K562 (cell line): ENCODE results near the gene PGAP2. TPM values are rescaled to one million over a fixed set of nuclear protein-coding genes. Genes with fewer than 3 reads are reported as not detected.

Experiments
- CREB1 ChIP-seq, 2 experiments: sonication (generic) in 1 of 2; formaldehyde crosslinking in 1 of 2; IDR thresholded peaks; 2 replicates each; pipeline versions ENCODE4 v1.6.1 to v1.8.0; 2012 to 2022; ENCODE audit warnings: inconsistent platforms in 1 of 2, mild to moderate bottlenecking in 1 of 2, missing genetic modification reagents in 1 of 2, moderate library complexity in 1 of 2
- ELK3 ChIP-seq: fragments of 450-650 bp; formaldehyde crosslinking; IDR thresholded peaks from 2 replicates; pipeline ENCODE4 v1.4.0; 2020; ENCODE audit warnings: mild to moderate bottlenecking
- EWSR1 ChIP-seq: fragments of 450-650 bp; IDR thresholded peaks from 2 replicates; pipeline ENCODE4 v1.6.1; 2018; ENCODE audit warnings: borderline replicate concordance, mild to moderate bottlenecking, low read depth, moderate library complexity; ENCODE audit not compliant: partially characterized antibody
- FOXJ3 ChIP-seq: sonication (generic); formaldehyde crosslinking; IDR thresholded peaks from 2 replicates; pipeline ENCODE4 v1.4.0; 2020; ENCODE audit warnings: mild to moderate bottlenecking, missing genetic modification reagents
- FUS ChIP-seq: fragments of 200-400 bp; formaldehyde crosslinking; optimal IDR thresholded peaks from 2 replicates; pipeline ENCODE3; 2017; ENCODE audit warnings: low read depth, low read length
- HCFC1 ChIP-seq: IDR thresholded peaks from 2 replicates; pipeline ENCODE4 v1.6.1; 2012; ENCODE audit warnings: low read depth, low read length, improper control_type of control experiment
- HNRNPH1 ChIP-seq: fragments of 200-400 bp; formaldehyde crosslinking; optimal IDR thresholded peaks from 2 replicates; pipeline ENCODE3; 2017; ENCODE audit warnings: low read depth, mild to moderate bottlenecking, low read length, moderate library complexity
- MAFG ChIP-seq: fragments of 450-650 bp; conservative IDR thresholded peaks from 2 replicates; pipeline ENCODE4 v1.6.1; 2016; ENCODE audit warnings: missing genetic modification characterization, missing compliant biosample characterization
- MLLT1 ChIP-seq, 2 experiments: fragments of 450-650 bp; IDR thresholded peaks; 2 replicates each; pipeline ENCODE4 v1.6.1; 2016
- SIN3B ChIP-seq: fragments of 450-650 bp; IDR thresholded peaks from 2 replicates; pipeline ENCODE4 v1.6.1; 2017; ENCODE audit warnings: low read depth, mild to moderate bottlenecking, moderate library complexity
- SMAD4 ChIP-seq: fragments of 250-450 bp; sonication (Bioruptor Pico); conservative IDR thresholded peaks from 2 replicates; pipeline ENCODE4 v1.8.0; 2021; ENCODE audit warnings: inconsistent platforms, mild to moderate bottlenecking, moderate library complexity
- SNIP1 ChIP-seq: fragments of 450-650 bp; IDR thresholded peaks from 2 replicates; pipeline ENCODE4 v1.7.1; 2017; ENCODE audit warnings: low read depth, mild to moderate bottlenecking
- TAF9B ChIP-seq: fragments of 450-650 bp; IDR thresholded peaks from 2 replicates; pipeline ENCODE4 v1.6.1; 2018; ENCODE audit warnings: mild to moderate bottlenecking; ENCODE audit not compliant: partially characterized antibody
- ZC3H8 ChIP-seq: fragments of 450-650 bp; IDR thresholded peaks from 2 replicates; pipeline ENCODE4 v1.6.1; 2017
- ZKSCAN1 ChIP-seq: fragments of 150-350 bp; IDR thresholded peaks from 2 replicates; pipeline ENCODE4 v1.6.1; 2016; ENCODE audit warnings: low read depth, low read length
- ZNF3 ChIP-seq: fragments of 250-450 bp; sonication (Bioruptor Pico); IDR thresholded peaks from 2 replicates; pipeline ENCODE4 v1.5.0; 2021; ENCODE audit warnings: mild to moderate bottlenecking, moderate library complexity
- ZNF592 ChIP-seq: fragments of 450-650 bp; IDR thresholded peaks from 2 replicates; pipeline ENCODE4 v1.6.1; 2017; ENCODE audit warnings: antibody characterized with exemption, mild to moderate bottlenecking
- polyA plus RNA-seq, 8 experiments: library from polyadenylated mRNA; depleted of rRNA in 4 of 8; stranded (reverse) in 5 of 8; unstranded in 3 of 8; fragments of >200 nt; fragmentation: Nextera tagmentation in 2 of 8; fragmentation: Illumina TruSeq in 1 of 8; extraction: Ambion mirVana in 2 of 8; extraction: Trizol in 1 of 8; gene quantifications; 2 replicates each; pipeline versions ENCODE4 v1.2.1 to v1.2.3, GENCODE V29; 2011 to 2014; ENCODE audit warnings: inconsistent platforms in 1 of 8, missing spikeins in 1 of 8
- total RNA-seq, 7 experiments: library from RNA; depleted of rRNA in 6 of 7; stranded (reverse); fragments of >200 nt in 6 of 7; fragmentation: Illumina TruSeq in 2 of 7; extraction: Trizol in 2 of 7; gene quantifications; 2 replicates each; pipeline versions ENCODE4 v1.2.1 to v1.2.3, GENCODE V29; 2011 to 2021; ENCODE audit warnings: low replicate concordance in 1 of 7
- TF ChIP-seq, protein P1 (sequence below): sonication (generic); formaldehyde crosslinking; IDR thresholded peaks from 2 replicates; pipeline ENCODE4 v1.9.0; 2022; ENCODE audit warnings: mild to moderate bottlenecking, missing genetic modification reagents
- TF ChIP-seq, protein P2 (sequence below): fragments of 250-450 bp; sonication (Bioruptor Pico); IDR thresholded peaks from 2 replicates; pipeline ENCODE4 v1.5.0; 2021

PGAP2 gene
- total and polyA plus RNA-seq, 9 of the 15 experiments (the other 6 are each of a cell fraction or from before 2014, with no cell fraction given), result 17.9 to 47.2 (median 33.7) TPM

GRCh38 chr11:3867209-3868091, 59.1 kb downstream of the PGAP2 start (continued):
- no peak for TF ChIP-seq MLLT1 (IDR thresholded peaks at IDR 0.05)
- TF ChIP-seq ZNF3 (CRISPR knock-in tag), result no peak
- TF ChIP-seq FUS, result no peak
- no peak for TF ChIP-seq TAF9B
- no peak for TF ChIP-seq MAFG
- TF ChIP-seq, protein P1, sequence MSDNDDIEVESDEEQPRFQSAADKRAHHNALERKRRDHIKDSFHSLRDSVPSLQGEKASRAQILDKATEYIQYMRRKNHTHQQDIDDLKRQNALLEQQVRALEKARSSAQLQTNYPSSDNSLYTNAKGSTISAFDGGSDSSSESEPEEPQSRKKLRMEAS, result peak; percentile 69
- TF ChIP-seq EWSR1, result no peak
- TF ChIP-seq SMAD4 (CRISPR knock-in tag), result peak; percentile 94
- TF ChIP-seq HCFC1, result no peak
- TF ChIP-seq ELK3, result no peak
- TF ChIP-seq SNIP1, result no peak
- TF ChIP-seq CREB1 (IDR thresholded peaks at IDR 0.05), result peak; percentile 6; the same call in 1 of the 2 replicates
- TF ChIP-seq CREB1 (CRISPR knock-in tag; IDR thresholded peaks at IDR 0.05), result peak; percentile 43; the same call in 1 of the 2 replicates
- TF ChIP-seq ZC3H8, result no peak
- no peak for TF ChIP-seq FOXJ3
- TF ChIP-seq HNRNPH1, result no peak
- 0 out of 2 replicates have a peak, but pooled peaks have one; percentile 55 for TF ChIP-seq ZNF592
- no peak for TF ChIP-seq ZKSCAN1
- no peak for TF ChIP-seq SIN3B
- TF ChIP-seq, protein P2, sequence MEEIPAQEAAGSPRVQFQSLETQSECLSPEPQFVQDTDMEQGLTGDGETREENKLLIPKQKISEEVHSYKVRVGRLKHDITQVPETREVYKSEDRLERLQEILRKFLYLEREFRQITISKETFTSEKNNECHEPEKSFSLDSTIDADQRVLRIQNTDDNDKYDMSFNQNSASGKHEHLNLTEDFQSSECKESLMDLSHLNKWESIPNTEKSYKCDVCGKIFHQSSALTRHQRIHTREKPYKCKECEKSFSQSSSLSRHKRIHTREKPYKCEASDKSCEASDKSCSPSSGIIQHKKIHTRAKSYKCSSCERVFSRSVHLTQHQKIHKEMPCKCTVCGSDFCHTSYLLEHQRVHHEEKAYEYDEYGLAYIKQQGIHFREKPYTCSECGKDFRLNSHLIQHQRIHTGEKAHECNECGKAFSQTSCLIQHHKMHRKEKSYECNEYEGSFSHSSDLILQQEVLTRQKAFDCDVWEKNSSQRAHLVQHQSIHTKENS (CRISPR knock-in tag), result no peak
